HG03521 (cell line): ENCODE data around the gene REEP1.
"Not testable (repeated sequence)": the region's sequence is repeated elsewhere in the genome, so short reads cannot be mapped to it uniquely, and the experiment has no call there.

ENCODE experiments used
- ATAC-seq: cut with Tn5 transposase; IDR thresholded peaks from one replicate; pipeline ENCODE4 v1.9.1; 2021; ENCODE audit warnings: mild to moderate bottlenecking, moderate library complexity; ENCODE audit not compliant: unreplicated experiment

REEP1 gene

DNA sequence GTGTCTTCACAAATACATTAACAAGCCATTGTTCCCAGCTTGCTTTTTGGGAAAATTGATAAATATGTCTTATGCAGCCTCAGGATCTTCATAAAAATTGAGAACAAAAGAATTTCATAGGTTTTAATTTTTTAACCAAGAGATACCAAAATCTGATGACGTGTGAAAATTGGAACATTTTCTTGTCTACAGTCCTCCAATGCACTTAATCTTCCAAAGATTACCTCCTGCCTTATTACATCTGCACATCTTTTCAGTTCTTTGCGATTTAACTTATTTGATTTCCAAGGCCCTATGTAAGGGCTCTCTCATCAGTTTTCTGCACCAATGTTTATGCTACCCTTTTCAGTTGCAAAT is 135.1 kb downstream of the REEP1 start:
- no peak for ATAC-seq

DNA sequence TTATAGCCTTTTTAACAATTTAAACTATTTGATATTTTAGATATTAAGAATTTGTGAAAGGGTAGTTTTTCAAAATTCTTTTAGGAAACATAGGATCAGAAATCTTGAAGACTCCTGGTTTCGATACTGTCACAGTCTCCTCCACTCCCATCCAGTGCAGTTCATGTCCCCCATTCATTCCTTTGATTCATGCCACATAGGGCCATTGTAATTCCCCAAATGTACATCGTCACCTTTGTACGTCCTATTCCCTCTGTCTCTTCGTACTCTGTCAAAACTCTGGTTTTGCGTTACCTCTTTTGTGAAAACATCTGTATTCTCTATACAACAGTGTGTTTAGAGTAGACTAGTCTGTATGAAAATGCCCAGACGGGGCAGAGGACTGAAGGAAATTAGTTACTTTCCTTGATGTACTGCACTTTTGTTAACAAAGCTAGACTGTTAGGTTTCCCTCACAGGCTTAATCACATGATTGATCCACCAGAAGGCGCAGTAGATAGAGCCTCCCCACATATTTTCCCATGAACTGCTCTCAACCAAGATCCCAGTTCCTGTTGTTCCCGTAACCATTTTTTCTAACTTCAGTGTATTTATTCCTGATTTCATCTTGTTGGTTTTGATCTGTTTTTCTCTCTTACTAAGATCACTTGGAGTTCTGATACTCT is 135.6 kb downstream of the REEP1 start:
- ATAC-seq, result no peak

DNA sequence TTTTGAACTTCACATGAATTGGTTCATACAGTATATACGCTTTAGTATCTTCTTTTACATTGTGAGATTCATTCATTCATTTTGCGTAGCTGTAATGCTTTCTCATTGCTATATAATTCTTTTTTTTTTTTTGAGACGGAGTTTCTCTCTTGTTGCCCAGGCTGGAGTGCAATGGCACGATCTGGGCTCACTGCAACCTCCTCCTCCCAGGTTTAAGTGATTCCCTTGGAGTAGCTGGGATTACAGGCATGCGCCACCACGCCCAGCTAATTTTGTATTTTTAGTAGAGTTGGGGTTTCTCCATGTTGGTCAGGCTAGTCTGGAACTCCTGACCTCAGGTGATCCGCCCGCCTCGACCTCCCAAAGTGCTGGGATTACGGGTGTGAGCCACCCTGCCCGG is 136.9 kb downstream of the REEP1 start:
- not testable (repeated sequence) for ATAC-seq

DNA sequence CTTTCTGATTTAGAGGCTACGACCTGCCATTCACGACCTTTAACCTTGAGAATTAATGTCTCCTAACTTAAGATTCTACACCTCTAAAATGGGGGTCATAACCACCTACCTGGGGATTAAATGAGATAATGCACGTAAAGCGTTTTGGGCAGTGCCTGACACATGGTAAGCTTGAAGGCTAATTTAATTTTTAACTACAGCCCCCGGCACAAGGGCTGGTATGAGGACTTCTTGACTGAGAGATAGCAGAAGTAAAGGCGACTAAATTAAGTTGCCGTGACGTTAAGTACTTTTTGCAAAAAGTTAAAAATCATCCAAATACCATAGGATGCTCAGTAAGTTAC is 137.6 kb downstream of the REEP1 start:
- ATAC-seq, result no peak

DNA sequence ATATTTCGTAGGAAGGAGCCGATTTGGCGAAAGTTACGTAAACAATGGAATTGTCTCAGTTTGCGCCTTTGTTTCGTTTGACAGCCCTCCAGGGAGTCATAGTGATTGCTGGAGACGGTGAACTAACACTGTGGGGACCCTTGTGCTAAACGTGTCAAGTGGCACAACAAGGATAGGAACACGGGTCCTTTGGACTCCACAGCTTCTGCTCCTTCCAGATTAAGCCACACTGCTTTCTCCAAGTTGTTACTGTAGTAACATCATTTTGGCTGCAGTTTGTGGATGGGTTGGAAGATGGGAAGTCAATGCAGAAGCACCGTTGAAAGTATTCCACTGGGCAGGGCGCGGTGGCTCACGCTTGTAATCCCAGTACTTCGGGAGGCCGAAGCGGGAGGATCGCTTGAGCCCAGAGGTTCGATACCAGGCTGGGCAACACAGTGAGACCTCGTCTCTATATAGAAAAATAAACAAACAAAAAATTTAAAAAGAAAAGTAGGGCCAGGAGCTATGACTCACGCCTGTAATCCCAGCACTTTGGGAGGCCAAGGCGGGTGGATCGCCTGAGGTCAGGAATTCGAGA is 141.5 kb downstream of the REEP1 start:
- ATAC-seq, result no peak

DNA sequence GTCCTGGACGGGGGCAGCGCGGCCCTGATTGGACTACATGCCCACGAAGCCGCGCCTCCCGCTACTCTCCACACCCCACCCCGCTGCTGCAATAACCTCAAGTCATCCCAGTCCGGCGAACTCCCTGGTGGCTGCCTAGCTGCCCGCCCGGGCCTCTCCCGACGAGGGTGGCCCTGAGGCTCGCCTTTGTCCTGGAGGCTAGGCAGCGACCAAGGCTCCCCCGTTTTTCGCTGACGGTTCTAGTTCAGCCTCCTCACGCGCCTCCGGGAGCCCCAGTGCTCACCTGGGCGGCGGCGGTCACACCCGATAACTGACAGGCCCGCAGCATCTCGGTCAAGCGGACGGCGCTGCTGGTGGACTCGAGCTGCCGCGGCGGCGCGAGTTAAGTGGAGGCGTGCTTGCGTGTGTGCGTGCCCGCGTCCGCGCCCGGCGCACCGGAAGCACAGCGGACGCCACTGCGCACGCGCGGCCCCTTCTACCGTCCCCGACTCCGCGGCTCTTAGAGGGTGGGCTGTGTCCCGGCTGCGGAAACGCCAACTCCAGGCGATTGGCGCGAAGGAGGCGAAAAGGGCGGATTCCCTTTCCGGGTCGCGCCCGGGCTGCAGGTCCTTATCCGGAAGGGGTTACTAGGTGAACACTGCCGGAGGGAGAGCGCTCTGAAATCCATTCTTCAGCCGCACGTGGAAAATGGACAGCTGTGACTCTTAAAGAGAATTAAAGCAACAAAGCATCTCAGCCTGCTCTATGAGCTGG is 142.2 kb downstream of the REEP1 start, which contains the start of gene IMMT:
TSS of gene IMMT (minus strand) at position 408 of the 753 bp plus-strand sequence. CDS start at position 328, 80 bp downstream.
- peak; percentile 79 for ATAC-seq

DNA sequence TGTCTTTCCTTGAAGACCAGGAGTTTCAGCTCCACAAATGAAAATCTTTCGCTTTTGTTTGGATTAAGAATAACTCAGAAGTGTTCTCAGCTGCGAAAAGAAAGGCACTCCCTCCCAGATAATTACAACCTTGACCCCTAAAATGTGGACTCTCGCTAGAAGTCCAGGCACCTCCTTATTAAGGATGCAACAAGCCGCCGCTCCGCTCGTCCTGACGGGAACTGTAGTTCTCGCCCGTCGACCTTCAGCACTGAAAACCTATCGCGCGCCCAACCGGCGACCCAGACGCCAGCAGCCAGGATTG is 142.7 kb downstream of the REEP1 start:
- no peak for ATAC-seq

DNA sequence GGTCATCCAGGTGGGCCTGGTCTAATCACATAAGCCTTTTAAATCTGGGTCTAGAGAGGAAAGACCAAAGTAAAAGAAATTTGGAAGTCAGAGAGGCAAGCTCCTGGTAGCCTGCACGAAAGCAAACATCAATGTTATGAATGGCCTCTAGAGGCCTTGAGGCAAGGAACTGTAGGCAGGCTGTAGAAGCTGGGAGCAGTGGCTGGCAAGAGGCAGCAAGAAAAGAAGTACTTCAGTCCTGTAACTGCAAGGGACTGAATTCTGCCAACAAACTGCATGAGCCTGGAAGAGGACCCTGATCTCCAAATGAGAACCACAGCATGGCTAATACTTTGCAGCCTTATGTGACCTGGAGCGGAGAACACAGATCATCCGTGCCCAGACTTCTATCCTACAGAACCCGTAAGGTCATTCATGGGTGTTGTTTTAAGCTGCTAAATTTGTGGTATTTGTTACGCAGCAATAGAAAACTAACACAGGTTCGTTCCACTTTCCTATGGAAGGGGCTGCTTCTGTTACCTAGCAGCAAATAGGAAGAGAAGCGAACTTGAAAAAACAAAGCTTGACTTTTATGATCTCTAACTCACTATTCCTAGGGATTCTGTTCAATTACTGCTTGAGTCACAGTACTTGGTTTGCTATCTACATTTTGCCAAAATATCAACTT is 143.4 kb downstream of the REEP1 start:
- ATAC-seq, result no peak

DNA sequence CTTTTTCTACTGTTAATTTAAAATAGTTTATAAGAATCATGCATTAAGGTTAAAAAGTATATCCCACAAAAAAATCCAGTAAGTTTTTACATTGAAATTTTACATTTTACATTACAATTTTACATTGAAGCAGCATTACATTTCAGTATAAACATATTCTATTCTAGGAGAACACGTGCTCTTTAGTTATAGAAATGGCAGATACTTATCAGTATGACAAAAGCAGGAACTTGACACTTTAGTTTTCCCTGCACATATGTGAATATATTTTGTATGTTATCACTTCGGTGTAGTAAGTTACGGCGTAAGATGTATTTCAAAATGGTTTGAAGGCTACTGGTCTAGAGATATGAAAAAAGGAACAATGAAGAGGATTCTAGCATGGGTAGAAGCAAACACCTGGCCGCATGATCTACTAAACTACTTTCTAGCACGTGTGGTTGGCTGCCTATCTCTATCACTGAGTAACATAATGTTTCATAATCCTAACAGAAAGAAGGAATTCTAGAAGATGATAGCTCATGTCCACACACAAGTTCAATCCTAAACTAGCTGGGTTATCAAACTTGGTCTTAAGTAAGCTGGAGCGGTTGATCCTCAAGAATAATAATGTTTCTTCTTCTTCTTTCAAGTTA is 147.5 kb downstream of the REEP1 start:
- no peak for ATAC-seq

DNA sequence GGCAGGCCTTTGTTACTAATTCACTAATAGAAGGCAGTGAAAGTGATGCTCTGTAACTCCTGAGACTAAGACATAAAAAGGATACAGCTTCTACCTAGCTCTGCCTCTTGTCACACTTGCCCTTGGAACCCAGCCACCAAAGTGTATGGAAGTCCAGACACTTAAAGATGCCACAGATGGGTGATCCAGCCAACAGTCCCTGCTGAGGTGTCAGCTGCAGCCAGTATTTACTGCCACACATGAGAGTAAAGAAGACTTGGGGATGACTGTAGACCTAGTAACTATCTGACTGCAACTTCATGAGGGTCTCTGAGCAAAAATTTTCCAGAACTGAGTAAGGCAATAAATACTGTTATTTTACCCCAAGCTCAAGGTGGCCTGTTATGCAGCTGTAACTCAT is 151.0 kb downstream of the REEP1 start:
- no peak for ATAC-seq

DNA sequence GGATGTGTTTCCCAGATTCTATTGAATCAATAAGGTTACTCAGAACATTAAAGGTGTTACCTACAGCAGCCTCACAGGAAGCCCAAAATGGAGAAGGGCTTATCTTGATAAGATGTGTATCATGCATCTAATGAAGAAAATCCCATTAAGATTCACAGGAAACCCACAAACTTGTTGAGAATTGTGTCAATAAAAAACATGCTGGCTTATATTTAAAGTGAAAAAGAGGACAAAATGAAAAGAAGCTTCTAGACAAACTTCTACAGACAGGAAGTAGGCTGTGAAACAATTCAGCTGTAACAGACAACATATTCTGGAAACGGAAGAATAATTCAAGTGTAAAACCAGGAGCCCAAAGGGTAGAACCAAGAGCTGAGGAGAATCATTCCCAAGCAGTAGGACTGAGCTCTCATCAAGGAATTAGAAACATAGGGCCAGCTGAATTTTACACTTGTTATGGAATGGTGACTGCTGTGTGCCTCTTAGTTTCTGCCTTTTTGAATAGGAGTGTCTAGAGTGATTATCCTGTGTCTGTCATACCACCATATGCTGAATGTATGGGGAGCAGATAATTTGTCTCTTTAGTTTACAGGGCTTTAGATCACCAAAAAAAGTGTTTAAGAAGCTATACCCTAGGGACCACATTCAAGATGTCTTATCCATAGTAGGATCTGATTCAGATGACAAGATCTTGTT is 151.8 kb downstream of the REEP1 start:
- ATAC-seq, result no peak

DNA sequence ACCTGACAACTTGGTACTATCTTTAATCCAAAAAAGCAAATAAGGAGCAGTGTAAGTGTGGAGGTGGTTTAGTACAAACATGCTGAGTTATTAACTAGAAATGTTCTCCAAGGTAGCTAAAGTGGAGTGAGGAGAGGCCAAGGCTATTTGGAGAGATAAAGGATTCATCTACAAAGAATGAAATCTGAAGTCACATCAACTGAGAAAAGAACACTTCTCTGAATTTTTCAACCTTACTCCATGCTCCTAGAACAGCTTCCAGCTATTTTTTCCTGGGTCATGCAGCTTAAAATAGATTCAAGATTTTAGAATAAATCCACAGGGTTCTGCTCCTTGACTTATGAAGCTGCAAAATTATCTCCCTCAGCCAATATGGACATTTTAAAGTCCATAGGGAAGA is 160.8 kb downstream of the REEP1 start:
- ATAC-seq, result no peak

DNA sequence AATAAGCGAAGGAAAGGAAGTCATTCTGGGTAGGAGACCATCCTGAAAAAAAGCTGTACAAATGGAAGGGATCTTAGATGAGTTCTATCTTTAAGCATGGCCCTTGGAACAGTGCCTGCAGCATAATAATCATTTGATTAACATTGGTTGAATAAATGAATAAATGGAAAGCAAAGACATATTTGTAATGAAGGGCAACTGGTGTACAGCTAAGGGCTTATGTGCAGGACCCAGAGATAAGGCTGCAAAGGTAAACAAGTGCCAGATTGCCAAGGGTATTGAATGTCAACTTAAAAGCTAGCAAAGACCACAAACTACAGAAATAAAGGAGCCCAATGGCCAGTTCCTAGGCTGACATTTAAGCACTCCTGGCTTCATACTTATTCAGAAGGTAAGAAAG is 161.6 kb downstream of the REEP1 start:
- no peak for ATAC-seq

DNA sequence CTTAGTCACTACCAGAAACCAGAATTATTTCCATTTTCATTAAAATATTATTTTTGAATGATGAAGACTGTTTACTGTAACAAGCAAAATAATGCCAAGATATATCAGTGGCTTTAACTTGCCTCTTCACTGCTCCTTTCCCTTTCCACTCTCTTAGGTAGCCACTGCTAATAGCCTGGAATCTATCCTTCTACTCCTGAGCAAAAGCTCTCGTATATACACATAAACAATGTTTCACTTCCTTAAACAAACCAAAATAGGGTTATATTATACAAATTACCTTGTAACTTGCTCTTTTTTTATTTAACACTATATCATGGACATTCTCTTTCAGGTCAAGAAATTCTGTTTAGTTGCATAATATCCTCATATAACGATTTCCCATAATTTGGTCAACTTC is 163.0 kb downstream of the REEP1 start:
- ATAC-seq, result no peak

DNA sequence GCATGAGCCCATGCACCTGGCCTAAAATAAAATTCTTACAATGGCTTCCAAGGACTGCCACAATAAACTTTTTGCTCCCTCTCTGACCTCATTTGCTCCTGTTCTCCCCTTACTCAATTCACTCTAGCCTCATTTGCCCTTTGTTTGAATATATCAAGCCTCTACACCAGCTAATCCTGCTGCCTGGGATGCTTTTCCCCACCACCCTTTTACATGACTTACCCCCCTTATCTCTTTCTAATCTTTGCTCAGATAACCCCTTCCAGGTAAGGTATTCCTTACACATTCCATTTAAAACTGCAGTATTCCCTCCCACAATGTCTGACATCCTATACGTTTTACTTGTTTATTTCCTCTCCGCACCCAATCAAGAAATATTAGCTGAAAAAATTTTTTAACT is 164.8 kb downstream of the REEP1 start:
- no peak for ATAC-seq

DNA sequence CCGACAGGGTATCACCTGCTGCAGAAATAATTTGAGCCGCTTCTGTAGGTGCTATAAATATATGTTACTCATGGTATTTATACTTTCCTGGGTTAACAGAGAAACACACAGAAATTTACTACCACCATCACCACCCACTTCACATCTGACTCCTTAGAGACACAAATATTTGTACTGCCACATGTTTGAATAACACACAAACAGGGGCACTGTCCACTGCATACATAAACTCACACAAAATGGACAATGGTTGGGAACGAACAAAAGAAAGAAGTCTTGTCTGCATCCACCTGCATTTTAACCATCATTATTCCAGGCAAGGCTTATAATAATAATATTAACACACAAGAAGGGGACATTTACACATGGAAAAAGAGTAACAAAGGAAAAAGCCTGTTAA is 166.1 kb downstream of the REEP1 start:
- no peak for ATAC-seq

DNA sequence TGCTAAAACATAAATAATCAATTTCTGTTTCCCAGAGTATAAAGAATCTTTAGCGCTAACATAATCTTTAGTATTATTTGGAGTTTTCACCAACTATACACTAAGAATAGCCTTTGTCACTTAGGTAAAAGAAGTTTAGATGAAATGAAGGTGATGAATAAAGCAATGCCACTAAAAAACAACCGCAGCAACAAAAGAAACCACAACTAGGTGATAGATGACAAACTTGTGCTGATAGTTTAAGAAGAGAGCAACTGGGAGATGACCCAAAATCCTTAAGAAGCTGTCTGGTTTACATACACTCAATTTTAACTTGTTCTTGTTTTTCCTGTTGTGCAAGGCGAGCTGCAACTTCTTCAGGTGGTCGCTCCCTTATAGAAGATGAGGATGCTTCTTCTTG is 167.0 kb downstream of the REEP1 start:
- no peak for ATAC-seq
